Progenitor cell of endocrine pancreas (in vitro differentiated cells): ENCODE measurements around the gene NIPAL4. TPM values are rescaled to one million over a fixed set of nuclear protein-coding genes. Genes with fewer than 3 reads are reported as not detected.

Experiments
- DNase-seq: peaks from one replicate; pipeline ENCODE4 v3.0.0; 2021; ENCODE audit warnings: low spot score; ENCODE audit not compliant: unreplicated experiment
- H3K27ac Mint-ChIP-seq: 2 replicates; pipeline ENCODE4 v1.8.0; 2021; ENCODE audit warnings: mild to moderate bottlenecking, moderate library complexity, mixed read lengths
- H3K27me3 Mint-ChIP-seq: 2 replicates; pipeline ENCODE4 v1.8.0; 2021; ENCODE audit warnings: mixed read lengths
- H3K36me3 Mint-ChIP-seq: 2 replicates; pipeline ENCODE4 v1.8.0; 2022; ENCODE audit warnings: mixed read lengths; ENCODE audit not compliant: insufficient read depth
- H3K4me1 Mint-ChIP-seq: 2 replicates; pipeline ENCODE4 v1.8.0; 2021; ENCODE audit warnings: low read depth, mixed read lengths
- H3K4me3 Mint-ChIP-seq: 2 replicates; pipeline ENCODE4 v1.8.0; 2021; ENCODE audit warnings: low read depth, mild to moderate bottlenecking, moderate library complexity, mixed read lengths
- H3K9me3 Mint-ChIP-seq: 2 replicates; pipeline ENCODE4 v1.8.0; 2021; ENCODE audit warnings: low read depth, mixed read lengths
- CTCF ChIP-seq: fragments of 200-600 bp; sonication (generic); IDR thresholded peaks from one replicate; pipeline ENCODE4 v1.5.0; 2021; ENCODE audit warnings: antibody characterized with exemption, mild to moderate bottlenecking; ENCODE audit not compliant: unreplicated experiment
- total RNA-seq: library from RNA; stranded (reverse); gene quantifications from 2 replicates; pipeline ENCODE4 v1.2.1, GENCODE V29; 2021

NIPAL4 gene
- total RNA-seq, 1 donor from 2014 or later, result not detected

GRCh38 chr5:157518963-157519362 lies 59.0 kb downstream of the NIPAL4 start:
- Mint-ChIP-seq H3K4me1 (no peaks in the 10 kb centered on the region), H3K27ac (no peak overlapping the region), H3K36me3 (no peaks in the 10 kb centered on the region), H3K27me3 (no peaks in the 10 kb centered on the region), H3K4me3 (no peak overlapping the region), H3K9me3 (no peaks in the 10 kb centered on the region)
- DNase-seq, result no peak
- TF ChIP-seq CTCF, result no peak

GRCh38 chr5:157519579-157520253 lies 59.7 kb downstream of the NIPAL4 start:
- H3K9me3 Mint-ChIP-seq, result no peaks in the 10 kb centered on the region
- no peak for DNase-seq
- H3K27ac Mint-ChIP-seq, result no peak overlapping the region
- no peaks in the 10 kb centered on the region for H3K36me3 Mint-ChIP-seq
- no peaks in the 10 kb centered on the region for H3K4me1 Mint-ChIP-seq
- no peaks in the 10 kb centered on the region for H3K27me3 Mint-ChIP-seq
- TF ChIP-seq CTCF, result no peak
- H3K4me3 Mint-ChIP-seq, result no peak overlapping the region

- Mint-ChIP-seq H3K27me3 (no peaks in the 10 kb centered on the region), H3K9me3 (no peaks in the 10 kb centered on the region), H3K4me1 (no peaks in the 10 kb centered on the region), H3K27ac (peak overlapping the region; percentile 3), H3K4me3 (no peak overlapping the region), H3K36me3 (no peaks in the 10 kb centered on the region)
- no peak for TF ChIP-seq CTCF
- DNase-seq, result no peak
Measured at GRCh38 chr5:157520911-157521703, 61.1 kb downstream of the NIPAL4 start.

- no peaks in the 10 kb centered on the region for H3K27me3 Mint-ChIP-seq
- TF ChIP-seq CTCF, result no peak
- DNase-seq, result no peak
- no peaks in the 10 kb centered on the region for H3K36me3 Mint-ChIP-seq
- no peak overlapping the region for H3K27ac Mint-ChIP-seq
- no peak overlapping the region for H3K4me3 Mint-ChIP-seq
- no peaks in the 10 kb centered on the region for H3K4me1 Mint-ChIP-seq
- H3K9me3 Mint-ChIP-seq, result no peaks in the 10 kb centered on the region
Measured at GRCh38 chr5:157521704-157522029, 61.7 kb downstream of the NIPAL4 start.

GRCh38 chr5:157523976-157524375 lies 64.0 kb downstream of the NIPAL4 start:
- TF ChIP-seq CTCF, result no peak
- no peak for DNase-seq
- Mint-ChIP-seq H3K36me3 (peaks cover 1% of the 10 kb centered on the region), H3K4me3 (no peak overlapping the region), H3K4me1 (peaks cover 1% of the 10 kb centered on the region), H3K27me3 (no peaks in the 10 kb centered on the region), H3K9me3 (no peaks in the 10 kb centered on the region), H3K27ac (no peak overlapping the region)

Other genes starting within 250 kb of the NIPAL4 start
- 85.1 and 88.5 TPM in 2 replicates for gene CYFIP2, start 194.1 kb upstream of the NIPAL4 start, total RNA-seq
- 13.4 and 15.9 TPM in 2 replicates for gene ADAM19, start 115.6 kb downstream of the NIPAL4 start, total RNA-seq
- not detected in 2 replicates for gene SOX30, start 192.2 kb downstream of the NIPAL4 start, total RNA-seq
- gene C5orf52, start 211.3 kb downstream of the NIPAL4 start, total RNA-seq, result not detected in 2 replicates